ENCODE results near the gene INPP4B.

INPP4B gene

DNA sequence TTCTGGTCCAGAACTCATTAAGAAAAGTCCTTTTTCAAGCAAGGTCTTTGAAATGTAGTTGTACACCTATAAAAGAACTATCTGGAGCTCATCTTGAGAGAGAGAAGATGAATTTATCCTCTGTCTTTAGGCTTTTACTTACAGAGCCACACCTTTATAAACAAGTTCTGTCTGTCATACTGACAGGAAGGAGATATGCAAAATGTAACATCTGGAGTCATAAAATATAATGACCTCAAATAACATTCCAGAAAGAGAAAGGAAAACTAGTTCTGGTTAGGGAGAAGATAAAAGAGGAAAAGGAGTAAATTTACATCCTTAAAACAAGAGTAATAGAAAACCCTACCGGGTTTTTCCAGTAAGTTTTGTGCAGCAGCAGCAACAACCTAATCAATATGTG, 1.3 kb downstream of the INPP4B start:
- no peaks in the 10 kb centered on the region for H3K9me3 Mint-ChIP-seq
- TF ChIP-seq, protein P1, sequence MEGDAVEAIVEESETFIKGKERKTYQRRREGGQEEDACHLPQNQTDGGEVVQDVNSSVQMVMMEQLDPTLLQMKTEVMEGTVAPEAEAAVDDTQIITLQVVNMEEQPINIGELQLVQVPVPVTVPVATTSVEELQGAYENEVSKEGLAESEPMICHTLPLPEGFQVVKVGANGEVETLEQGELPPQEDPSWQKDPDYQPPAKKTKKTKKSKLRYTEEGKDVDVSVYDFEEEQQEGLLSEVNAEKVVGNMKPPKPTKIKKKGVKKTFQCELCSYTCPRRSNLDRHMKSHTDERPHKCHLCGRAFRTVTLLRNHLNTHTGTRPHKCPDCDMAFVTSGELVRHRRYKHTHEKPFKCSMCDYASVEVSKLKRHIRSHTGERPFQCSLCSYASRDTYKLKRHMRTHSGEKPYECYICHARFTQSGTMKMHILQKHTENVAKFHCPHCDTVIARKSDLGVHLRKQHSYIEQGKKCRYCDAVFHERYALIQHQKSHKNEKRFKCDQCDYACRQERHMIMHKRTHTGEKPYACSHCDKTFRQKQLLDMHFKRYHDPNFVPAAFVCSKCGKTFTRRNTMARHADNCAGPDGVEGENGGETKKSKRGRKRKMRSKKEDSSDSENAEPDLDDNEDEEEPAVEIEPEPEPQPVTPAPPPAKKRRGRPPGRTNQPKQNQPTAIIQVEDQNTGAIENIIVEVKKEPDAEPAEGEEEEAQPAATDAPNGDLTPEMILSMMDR (IDR thresholded peaks at IDR 0.05; ENCODE audit: unreplicated experiment in 3 of 3): no peak
- H3K36me3 Mint-ChIP-seq (ENCODE audit: low read depth): no peaks in the 10 kb centered on the region
- peaks cover 61% of the 10 kb centered on the region for H3K27me3 Mint-ChIP-seq (ENCODE audit: low read depth)
- peaks cover 6% of the 10 kb centered on the region for H3K4me1 Mint-ChIP-seq
- H3K27ac Mint-ChIP-seq: no peak overlapping the region
- H3K4me3 Mint-ChIP-seq: peak overlapping the region; percentile 92 to 94 (median 94)

- TF ChIP-seq, protein P1 (IDR thresholded peaks at IDR 0.05; ENCODE audit: unreplicated experiment in 3 of 3): peak; percentile 68 to 82 (median 68)
- no peaks in the 10 kb centered on the region for H3K9me3 Mint-ChIP-seq
- peaks cover 25% of the 10 kb centered on the region for H3K27me3 Mint-ChIP-seq (ENCODE audit: low read depth)
- no peak overlapping the region for H3K4me3 Mint-ChIP-seq
- H3K36me3 Mint-ChIP-seq (ENCODE audit: low read depth): no peaks in the 10 kb centered on the region
- H3K27ac Mint-ChIP-seq: no peak overlapping the region
- peaks cover 6% of the 10 kb centered on the region for H3K4me1 Mint-ChIP-seq
Observed at GRCh38 chr4:142840516-142841123, 5.5 kb downstream of the INPP4B start.

DNA sequence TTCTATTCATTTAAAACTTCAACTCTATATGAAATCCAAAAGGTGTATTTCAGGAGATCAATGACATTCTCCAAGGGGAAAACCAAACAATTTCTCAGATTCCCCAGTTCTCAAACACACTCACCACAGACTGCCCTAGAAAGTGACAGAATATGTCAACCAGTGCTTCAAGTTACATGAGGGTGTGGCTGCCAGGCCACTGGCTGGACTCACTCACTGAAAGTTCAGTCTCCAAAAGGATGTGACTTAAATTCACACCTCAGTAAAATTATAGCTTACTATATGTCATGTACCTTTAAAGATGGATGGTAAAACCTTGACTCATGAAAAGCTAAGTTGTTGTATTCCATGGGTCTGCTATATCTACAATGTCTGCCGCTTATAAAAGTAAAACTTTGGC, 7.3 kb downstream of the INPP4B start:
- H3K4me3 Mint-ChIP-seq: no peak overlapping the region
- TF ChIP-seq, protein P1 (IDR thresholded peaks at IDR 0.05; ENCODE audit: unreplicated experiment in 3 of 3): no peak
- peaks cover 6% of the 10 kb centered on the region for H3K27me3 Mint-ChIP-seq (ENCODE audit: low read depth)
- no peaks in the 10 kb centered on the region for H3K4me1 Mint-ChIP-seq
- no peaks in the 10 kb centered on the region for H3K9me3 Mint-ChIP-seq
- no peaks in the 10 kb centered on the region for H3K36me3 Mint-ChIP-seq (ENCODE audit: low read depth)
- no peak overlapping the region for H3K27ac Mint-ChIP-seq

DNA sequence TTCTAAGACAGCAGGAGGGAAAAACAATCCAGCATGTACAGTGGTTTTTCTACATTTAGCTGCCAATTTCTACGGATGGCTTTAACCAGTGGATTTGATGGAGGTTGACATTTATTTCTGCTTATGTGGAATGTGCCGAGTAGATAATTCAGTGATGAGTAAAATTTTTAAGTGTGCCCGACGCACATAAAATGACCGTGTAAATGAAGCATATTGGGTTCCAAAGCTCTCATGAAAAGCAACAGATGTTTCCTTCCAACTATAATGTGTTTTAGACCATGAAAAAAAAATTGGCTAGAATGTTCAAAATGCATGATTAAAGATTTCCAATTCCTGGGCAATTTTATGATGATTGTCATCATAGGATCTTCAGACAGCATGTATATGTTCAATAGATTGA, 14.1 kb downstream of the INPP4B start:
- H3K27ac Mint-ChIP-seq: no peak overlapping the region
- TF ChIP-seq, protein P1 (IDR thresholded peaks at IDR 0.05; ENCODE audit: unreplicated experiment in 3 of 3): no peak
- no peak overlapping the region for H3K4me3 Mint-ChIP-seq
- H3K36me3 Mint-ChIP-seq (ENCODE audit: low read depth): no peaks in the 10 kb centered on the region
- H3K4me1 Mint-ChIP-seq: peaks cover 14% of the 10 kb centered on the region
- no peaks in the 10 kb centered on the region for H3K9me3 Mint-ChIP-seq
- no peaks in the 10 kb centered on the region for H3K27me3 Mint-ChIP-seq (ENCODE audit: low read depth)

GRCh38 chr4:142826503-142827241, 19.4 kb downstream of the INPP4B start:
- H3K36me3 Mint-ChIP-seq (ENCODE audit: low read depth): no peaks in the 10 kb centered on the region

More at GRCh38 chr4:142826503-142827241, 19.4 kb downstream of the INPP4B start:
- H3K27ac Mint-ChIP-seq: no peak overlapping the region
- no peaks in the 10 kb centered on the region for H3K27me3 Mint-ChIP-seq (ENCODE audit: low read depth)
- H3K4me1 Mint-ChIP-seq: peaks cover 7% of the 10 kb centered on the region
- H3K9me3 Mint-ChIP-seq: no peaks in the 10 kb centered on the region
- TF ChIP-seq, protein P1 (IDR thresholded peaks at IDR 0.05; ENCODE audit: unreplicated experiment in 3 of 3): no peak
- H3K4me3 Mint-ChIP-seq: no peak overlapping the region

Data from nephron (organoid).